Embryonic facial prominence (tissue), 1 donor: ENCODE results near the gene NOXO1.

ENCODE experiments used
- DNase-seq: peaks from one replicate; pipeline ENCODE4 v3.0.0-alpha.2; 2016; ENCODE audit errors: extremely low spot score

NOXO1 gene

GRCh38 chr16:1997494-1998359 is 16.5 kb upstream of the NOXO1 start:
- no peak for DNase-seq

GRCh38 chr16:1993731-1994131 is 12.5 kb upstream of the NOXO1 start:
- DNase-seq = no peak

GRCh38 chr16:1992704-1993317 is 11.5 kb upstream of the NOXO1 start:
- DNase-seq = no peak

- DNase-seq = peak; percentile 83
Measured at GRCh38 chr16:1991948-1992703, 10.9 kb upstream of the NOXO1 start.

GRCh38 chr16:1991588-1991947 is 10.3 kb upstream of the NOXO1 start:
- no peak for DNase-seq

- DNase-seq = no peak
Measured at GRCh38 chr16:1991135-1991551, 9.9 kb upstream of the NOXO1 start.

GRCh38 chr16:1990351-1991134 is 9.3 kb upstream of the NOXO1 start:
- no peak for DNase-seq

GRCh38 chr16:1990101-1990350 is 8.8 kb upstream of the NOXO1 start:
- DNase-seq = no peak

GRCh38 chr16:1989209-1990100 is 8.2 kb upstream of the NOXO1 start, which contains the start of gene SYNGR3:
SYNGR3 (plus strand) TSS chr16:1989970; CDS start chr16:1990103, 133 bp downstream.
- no peak for DNase-seq

GRCh38 chr16:1987198-1987597 is 5.9 kb upstream of the NOXO1 start:
- DNase-seq = no peak

- no peak for DNase-seq
Measured at GRCh38 chr16:1985466-1986150, 4.3 kb upstream of the NOXO1 start.

- no peak for DNase-seq
Measured at GRCh38 chr16:1984347-1985225, 3.3 kb upstream of the NOXO1 start.

- no peak for DNase-seq
Measured at GRCh38 chr16:1983544-1984346, 2.5 kb upstream of the NOXO1 start, which contains the start of gene GFER. GFER (plus strand) TSS chr16:1984193; CDS start chr16:1984219, 26 bp downstream.

GRCh38 chr16:1982991-1983543 is 1.8 kb upstream of the NOXO1 start:
- no peak for DNase-seq

GRCh38 chr16:1982013-1982433 is 754 bp upstream of the NOXO1 start:
- DNase-seq = no peak

GRCh38 chr16:1980770-1981087 is 540 bp downstream of the NOXO1 start:
- no peak for DNase-seq

- DNase-seq = no peak
Measured at GRCh38 chr16:1980030-1980769, 1.1 kb downstream of the NOXO1 start.
